Fibroblast of lung (primary cell): ENCODE results near the gene TOPAZ1. TPM values are rescaled to one million over a fixed set of nuclear protein-coding genes. Genes with fewer than 3 reads are reported as not detected.

Source experiments
- DNase-seq, 2 donors: peaks; one replicate each; pipeline versions ENCODE4 v3.0.0 to v3.0.0-alpha.2; 2010; ENCODE audit warnings: low read depth in 2 of 2
- H2AFZ ChIP-seq: 2 replicates; pipeline ENCODE4 v1.5.1; 2012; ENCODE audit warnings: low read length, control low read depth, inconsistent platforms
- H3K27ac ChIP-seq: 2 replicates; pipeline ENCODE4 v1.5.1; 2011; ENCODE audit warnings: low read length, control low read depth; ENCODE audit not compliant: insufficient read depth
- H3K27me3 ChIP-seq: 2 replicates; pipeline ENCODE4 v1.5.1; 2011; ENCODE audit warnings: mild to moderate bottlenecking, low read length; ENCODE audit not compliant: control insufficient read depth, insufficient read depth
- H3K36me3 ChIP-seq: 2 replicates; pipeline ENCODE4 v1.5.1; 2011; ENCODE audit warnings: low read length; ENCODE audit not compliant: control insufficient read depth, insufficient read depth
- H3K4me1 ChIP-seq: 2 replicates; pipeline ENCODE4 v1.5.1; 2011; ENCODE audit warnings: low read length; ENCODE audit not compliant: control insufficient read depth, insufficient read depth; ENCODE audit errors: extremely low read depth
- H3K4me2 ChIP-seq: 2 replicates; pipeline ENCODE4 v1.5.1; 2011; ENCODE audit warnings: low read length, control low read depth; ENCODE audit not compliant: insufficient read depth; ENCODE audit errors: extremely low read depth
- H3K4me3 ChIP-seq, 4 experiments: fragments of 200-600 bp in 1 of 4; sonication (generic) in 1 of 4; replicated peaks in 1 of 4; 2 replicates each; pipeline ENCODE4 v1.5.1; 2011 to 2016; ENCODE audit warnings: low read length in 4 of 4, low read depth in 3 of 4, mild to moderate bottlenecking in 3 of 4, control low read depth in 2 of 4, inconsistent platforms in 1 of 4, mixed read lengths in 1 of 4; ENCODE audit not compliant: insufficient read depth in 1 of 4; ENCODE audit errors: control extremely low read depth in 1 of 4
- H3K79me2 ChIP-seq: 2 replicates; pipeline ENCODE4 v1.5.1; 2012; ENCODE audit warnings: mild to moderate bottlenecking, low read length, inconsistent platforms; ENCODE audit not compliant: control insufficient read depth, insufficient read depth
- H3K9ac ChIP-seq: 2 replicates; pipeline ENCODE4 v1.5.1; 2011; ENCODE audit warnings: mild to moderate bottlenecking, low read length, control low read depth; ENCODE audit not compliant: insufficient read depth
- H3K9me3 ChIP-seq: 2 replicates; pipeline ENCODE4 v1.5.1; 2012; ENCODE audit warnings: low read depth, low read length; ENCODE audit not compliant: control insufficient read depth, insufficient read depth
- H4K20me1 ChIP-seq: 2 replicates; pipeline ENCODE4 v1.5.1; 2011; ENCODE audit warnings: low read length; ENCODE audit not compliant: control insufficient read depth, insufficient read depth; ENCODE audit errors: extremely low read depth
- EZH2 ChIP-seq: IDR thresholded peaks from 2 replicates; pipeline ENCODE4 v1.5.1; 2012; ENCODE audit warnings: low read length, control low read depth, mild to moderate bottlenecking; ENCODE audit errors: missing control alignments
- polyA minus RNA-seq: library from RNA; depleted of rRNA, polyadenylated mRNA; stranded (reverse); fragments of >200 nt; gene quantifications from 2 replicates; pipeline ENCODE4 v1.2.3, GENCODE V29; 2011; ENCODE audit warnings: low replicate concordance
- polyA plus RNA-seq, 2 donors: library from polyadenylated mRNA; depleted of rRNA in 1 of 2; stranded (reverse) in 1 of 2; unstranded in 1 of 2; fragments of >200 nt; gene quantifications; 2 replicates each; pipeline ENCODE4 v1.2.1, GENCODE V29; 2011 to 2012; ENCODE audit warnings: missing spikeins in 1 of 2
- total RNA-seq: library from RNA; depleted of rRNA; stranded (reverse); fragments of >200 nt; gene quantifications from 2 replicates; pipeline ENCODE4 v1.2.1, GENCODE V29; 2014
- TF ChIP-seq, protein P1 (sequence below), 2 donors: IDR thresholded peaks in 1 of 2; conservative IDR thresholded peaks in 1 of 2; 1 replicate in 1 of 2; 2 replicates in 1 of 2; pipeline ENCODE4 v1.5.1; 2011 to 2012; ENCODE audit warnings: low read length in 2 of 2, control low read depth in 1 of 2, inconsistent platforms in 1 of 2, low read depth in 1 of 2, mild to moderate bottlenecking in 1 of 2

The TOPAZ1 gene
- not detected in 2 replicates for total RNA-seq
- polyA plus RNA-seq: not detected in 2 replicates
- not detected in 2 replicates for polyA plus RNA-seq (2012)
- polyA minus RNA-seq: not detected in 2 replicates

DNA sequence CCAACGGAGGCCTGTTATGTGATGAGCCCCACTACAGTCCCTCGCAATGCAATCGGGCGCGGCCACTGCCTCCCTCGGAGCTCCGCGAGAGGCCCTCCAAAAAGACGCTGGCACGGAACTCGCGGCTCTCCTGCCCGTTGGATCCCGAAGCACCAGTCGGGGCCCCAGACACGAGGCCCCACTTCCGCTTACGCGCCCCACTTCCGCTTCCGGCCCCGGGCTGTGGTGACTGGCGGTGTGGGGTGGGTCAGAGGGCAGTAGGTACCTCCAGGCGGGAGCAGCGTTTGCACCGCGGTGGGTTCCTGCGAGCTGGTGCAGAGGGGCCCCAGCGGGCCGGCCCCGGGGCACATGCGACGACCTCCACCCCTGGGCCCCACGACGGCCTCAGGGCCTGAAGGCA lies at the start of gene TOPAZ1:
TSS of gene TOPAZ1 (plus strand) at position 181 of the 400 bp plus-strand sequence. CDS start at position 349, 168 bp downstream.
- H3K36me3 ChIP-seq: no peaks in the 10 kb centered on the region
- no peak for TF ChIP-seq EZH2
- TF ChIP-seq, protein P1, sequence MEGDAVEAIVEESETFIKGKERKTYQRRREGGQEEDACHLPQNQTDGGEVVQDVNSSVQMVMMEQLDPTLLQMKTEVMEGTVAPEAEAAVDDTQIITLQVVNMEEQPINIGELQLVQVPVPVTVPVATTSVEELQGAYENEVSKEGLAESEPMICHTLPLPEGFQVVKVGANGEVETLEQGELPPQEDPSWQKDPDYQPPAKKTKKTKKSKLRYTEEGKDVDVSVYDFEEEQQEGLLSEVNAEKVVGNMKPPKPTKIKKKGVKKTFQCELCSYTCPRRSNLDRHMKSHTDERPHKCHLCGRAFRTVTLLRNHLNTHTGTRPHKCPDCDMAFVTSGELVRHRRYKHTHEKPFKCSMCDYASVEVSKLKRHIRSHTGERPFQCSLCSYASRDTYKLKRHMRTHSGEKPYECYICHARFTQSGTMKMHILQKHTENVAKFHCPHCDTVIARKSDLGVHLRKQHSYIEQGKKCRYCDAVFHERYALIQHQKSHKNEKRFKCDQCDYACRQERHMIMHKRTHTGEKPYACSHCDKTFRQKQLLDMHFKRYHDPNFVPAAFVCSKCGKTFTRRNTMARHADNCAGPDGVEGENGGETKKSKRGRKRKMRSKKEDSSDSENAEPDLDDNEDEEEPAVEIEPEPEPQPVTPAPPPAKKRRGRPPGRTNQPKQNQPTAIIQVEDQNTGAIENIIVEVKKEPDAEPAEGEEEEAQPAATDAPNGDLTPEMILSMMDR (conservative IDR thresholded peaks at IDR 0.05 in 1 of 2, IDR thresholded peaks at IDR 0.05 in 1 of 2; ENCODE audit: low read depth in 1 of 2, low read length in 2 of 2): no peak
- no peak for DNase-seq
- H3K9me3 ChIP-seq: no peaks in the 10 kb centered on the region
- no peaks in the 10 kb centered on the region for H3K79me2 ChIP-seq
- H3K4me2 ChIP-seq: no peak within 1 kb of the TSS
- H3K9ac ChIP-seq: no peak within 1 kb of the TSS
- no peaks in the 10 kb centered on the region for H3K27me3 ChIP-seq
- no peaks in the 10 kb centered on the region for H3K4me1 ChIP-seq
- H2AFZ ChIP-seq: no peak within 1 kb of the TSS
- H3K27ac ChIP-seq: no peak within 1 kb of the TSS
- no peak within 1 kb of the TSS for H3K4me3 ChIP-seq
- H4K20me1 ChIP-seq: no peaks in the 10 kb centered on the region

GRCh38 chr3:44198284-44199269 lies 43.1 kb upstream of the TOPAZ1 start:
- H3K9me3 ChIP-seq: no peaks in the 10 kb centered on the region
- H3K9ac ChIP-seq: no peak overlapping the region
- H3K27ac ChIP-seq: no peak overlapping the region
- TF ChIP-seq, protein P1 (conservative IDR thresholded peaks at IDR 0.05 in 1 of 2, IDR thresholded peaks at IDR 0.05 in 1 of 2; ENCODE audit: low read depth in 1 of 2, low read length in 2 of 2): peak; percentile 88 to 96
- TF ChIP-seq EZH2: no peak
- H3K27me3 ChIP-seq: no peaks in the 10 kb centered on the region
- H3K79me2 ChIP-seq: no peaks in the 10 kb centered on the region
- H3K4me3 ChIP-seq: no peak overlapping the region
- H3K36me3 ChIP-seq: no peaks in the 10 kb centered on the region
- H4K20me1 ChIP-seq: no peaks in the 10 kb centered on the region
- H2AFZ ChIP-seq: no peak overlapping the region
- peak; percentile 58 to 72 for DNase-seq
- no peaks in the 10 kb centered on the region for H3K4me1 ChIP-seq
- H3K4me2 ChIP-seq: no peak overlapping the region

GRCh38 chr3:44206261-44206660 lies 35.4 kb upstream of the TOPAZ1 start:
- TF ChIP-seq, protein P1 (conservative IDR thresholded peaks at IDR 0.05 in 1 of 2, IDR thresholded peaks at IDR 0.05 in 1 of 2; ENCODE audit: low read depth in 1 of 2, low read length in 2 of 2): no peak
- TF ChIP-seq EZH2: no peak
- no peaks in the 10 kb centered on the region for H3K4me1 ChIP-seq

More at GRCh38 chr3:44206261-44206660, 35.4 kb upstream of the TOPAZ1 start:
- Histone ChIP-seq H3K9ac (no peak overlapping the region), H2AFZ (no peak overlapping the region), H3K4me3 (no peak overlapping the region), H3K27me3 (no peaks in the 10 kb centered on the region), H3K27ac (no peak overlapping the region), H4K20me1 (no peaks in the 10 kb centered on the region), H3K9me3 (no peaks in the 10 kb centered on the region), H3K36me3 (no peaks in the 10 kb centered on the region), H3K4me2 (no peak overlapping the region), H3K79me2 (no peaks in the 10 kb centered on the region)
- DNase-seq: no peak
